Lung (tissue), 12 donors: Measurements from ENCODE around the gene TEKT3. TPM values are rescaled to one million over a fixed set of nuclear protein-coding genes. Genes with fewer than 3 reads are reported as not detected.

ENCODE experiments used
- ATAC-seq: fragments of 200-7000 bp; cut with Tn5 transposase; one replicate; pipeline ENCODE4 v1.9.1; 2020; ENCODE audit warnings: moderate number of reproducible peaks; ENCODE audit not compliant: insufficient read depth, low FRiP score
- DNase-seq, 3 donors: peaks; one replicate each; pipeline ENCODE4 v3.0.0-alpha.2; 2013 to 2017
- H3K27ac ChIP-seq, 2 donors: one replicate each; pipeline ENCODE4 v1.5.1; 2013; ENCODE audit warnings: mild to moderate bottlenecking in 2 of 2, moderate library complexity in 2 of 2, control low read depth in 1 of 2, inconsistent platforms in 1 of 2, low read depth in 1 of 2, low read length in 1 of 2
- H3K27me3 ChIP-seq, 3 donors: one replicate each; pipeline ENCODE4 v1.5.1; 2013; ENCODE audit warnings: low read length in 2 of 3; ENCODE audit not compliant: control insufficient read depth in 3 of 3, insufficient read depth in 3 of 3
- H3K36me3 ChIP-seq, 4 donors: one replicate each; pipeline ENCODE4 v1.5.1; 2013; ENCODE audit warnings: low read length in 4 of 4, mild to moderate bottlenecking in 1 of 4, moderate library complexity in 1 of 4; ENCODE audit not compliant: control insufficient read depth in 4 of 4, insufficient read depth in 4 of 4
- H3K4me1 ChIP-seq, 5 donors: one replicate each; pipeline ENCODE4 v1.5.1; 2013; ENCODE audit warnings: low read length in 5 of 5, mild to moderate bottlenecking in 2 of 5, moderate library complexity in 1 of 5; ENCODE audit not compliant: control insufficient read depth in 5 of 5, insufficient read depth in 5 of 5
- H3K4me3 ChIP-seq: one replicate; pipeline ENCODE4 v1.5.1; 2013; ENCODE audit warnings: mild to moderate bottlenecking, control low read depth, moderate library complexity
- H3K9ac ChIP-seq, 2 donors: one replicate each; pipeline ENCODE4 v1.5.1; 2013; ENCODE audit warnings: low read length in 2 of 2, control low read depth in 1 of 2; ENCODE audit not compliant: insufficient read depth in 1 of 2
- H3K9me3 ChIP-seq, 4 donors: one replicate each; pipeline ENCODE4 v1.5.1; 2013; ENCODE audit warnings: low read length in 3 of 4, mild to moderate bottlenecking in 1 of 4, moderate library complexity in 1 of 4; ENCODE audit not compliant: control insufficient read depth in 4 of 4, insufficient read depth in 3 of 4
- CTCF ChIP-seq: IDR thresholded peaks from 2 replicates; pipeline ENCODE4 v1.5.1; 2012; ENCODE audit warnings: mild to moderate bottlenecking; ENCODE audit errors: control extremely low read depth, extremely low read depth
- WGBS, 2 donors: extraction: QIAGEN DNeasy Blood & Tissue Kit; methylation state at CpG; one replicate each; pipeline ENCODE4 v1.1.7; 2013; 5-methylcytosine and 5-hydroxymethylcytosine counted together
- polyA plus RNA-seq, 2 donors: library from polyadenylated mRNA; stranded (reverse); fragments of 200-250 nt; gene quantifications; one replicate each; pipeline ENCODE4 v1.2.1, GENCODE V29; 2013
- total RNA-seq, 2 donors: library from RNA; depleted of rRNA in 1 of 2; stranded (reverse); fragments of >200 nt in 1 of 2; gene quantifications; one replicate each; pipeline ENCODE4 v1.2.1, GENCODE V29; 2014 to 2021
- donor health status: control.
- donor health status: control.
- donor health status: Bipolar disorder and iron deficiency.
- donor health status: healthy.
- donor health status: DM: yes; HTN: yes; CAD: no.

Gene TEKT3
- total and polyA plus RNA-seq, 4 donors = 1.2 to 5.4 (median 1.7) TPM

- Histone ChIP-seq H3K27ac (no peak overlapping the region), H3K4me1 (peaks cover 0 to 7% (median 3%) of the 10 kb centered on the region in 5 donors), H3K27me3 (no peaks in the 10 kb centered on the region), H3K4me3 (no peak overlapping the region), H3K9me3 (peaks cover 0 to 3% (median 0%) of the 10 kb centered on the region in 4 donors), H3K36me3 (no peaks in the 10 kb centered on the region), H3K9ac (no peak overlapping the region)
- ATAC-seq (no peak), DNase-seq (no peak)
- TF ChIP-seq CTCF = no peak
- 41 to 74% methylated on average over 4 of the region's 4 CpGs for WGBS, 2 donors
These were observed 53.7 kb downstream of the TEKT3 start for GRCh38 chr17:15287538-15288267.

- Histone ChIP-seq H3K36me3 (no peaks in the 10 kb centered on the region), H3K27ac (no peak overlapping the region), H3K9me3 (no peaks in the 10 kb centered on the region), H3K27me3 (no peaks in the 10 kb centered on the region), H3K4me1 (peaks cover 0 to 7% (median 3%) of the 10 kb centered on the region in 5 donors), H3K4me3 (no peak overlapping the region), H3K9ac (no peak overlapping the region)
- DNase-seq = no peak
- 82 to 88% methylated on average over 6 of the region's 6 CpGs for WGBS, 2 donors
- TF ChIP-seq CTCF = no peak
- no peak for ATAC-seq
These were observed 55.9 kb downstream of the TEKT3 start for GRCh38 chr17:15285466-15285865.

GRCh38 chr17:15284537-15284936, 56.9 kb downstream of the TEKT3 start:
- Histone ChIP-seq H3K4me1 (peaks cover 0 to 7% (median 3%) of the 10 kb centered on the region in 5 donors), H3K9ac (no peak overlapping the region), H3K36me3 (no peaks in the 10 kb centered on the region), H3K4me3 (no peak overlapping the region), H3K27me3 (no peaks in the 10 kb centered on the region), H3K9me3 (no peaks in the 10 kb centered on the region), H3K27ac (no peak overlapping the region)
- DNase-seq (no peak), ATAC-seq (no peak)
- WGBS, 2 donors = 52 to 63% methylated on average over 2 of the region's 2 CpGs
- no peak for TF ChIP-seq CTCF
